NCI-H146 (cell line): ENCODE measurements around the gene OTOA.
A peak's percentile ranks its signal among the peaks of the same experiment; 100 is the strongest.
"Not testable (repeated sequence)": the region's sequence is repeated elsewhere in the genome, so short reads cannot be mapped to it uniquely, and the experiment has no call there.

ENCODE experiments used
- DNase-seq: peaks from one replicate; lab custom pipeline; 2025; lab: John Stamatoyannopoulos, UW

OTOA gene

DNA sequence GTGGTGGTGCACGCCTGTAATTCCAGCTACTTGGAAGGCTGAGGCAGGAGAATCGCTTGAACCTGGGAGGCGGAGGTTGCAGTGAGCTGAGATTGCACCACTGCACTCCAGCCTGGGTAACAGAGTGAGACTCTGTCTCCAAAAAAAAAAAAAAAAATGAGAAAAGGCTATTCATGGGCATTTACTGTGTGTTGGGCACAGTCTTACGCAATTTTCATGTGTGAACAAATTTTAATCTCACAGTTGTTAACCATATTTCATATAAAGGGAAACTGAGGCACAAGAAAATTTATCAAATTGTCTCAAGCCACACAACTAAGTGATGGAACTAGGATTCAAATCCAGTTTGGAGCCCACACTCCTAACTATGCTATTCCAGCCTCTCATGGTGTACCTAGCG is 16.9 kb downstream of the OTOA start:
- DNase-seq: not testable (repeated sequence)

DNA sequence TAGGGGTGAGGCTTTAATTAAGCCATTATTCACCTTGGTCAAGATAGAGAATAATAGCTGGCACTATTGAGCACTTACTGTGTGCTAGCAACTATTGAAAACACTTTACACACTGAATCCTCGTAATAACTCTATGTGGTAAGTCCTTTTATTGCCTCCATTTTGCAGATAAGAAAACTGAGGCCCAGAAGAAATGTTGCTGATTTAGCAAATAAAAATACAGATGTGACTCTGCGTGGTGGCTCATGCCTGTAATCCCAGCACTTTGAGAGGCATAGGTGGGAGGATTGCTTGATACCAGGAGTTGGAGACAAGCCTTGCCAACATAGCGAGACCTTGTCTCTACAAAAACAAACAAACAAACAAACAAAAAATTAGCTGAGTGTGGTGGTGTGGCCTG is 19.4 kb downstream of the OTOA start:
- no peak for DNase-seq

DNA sequence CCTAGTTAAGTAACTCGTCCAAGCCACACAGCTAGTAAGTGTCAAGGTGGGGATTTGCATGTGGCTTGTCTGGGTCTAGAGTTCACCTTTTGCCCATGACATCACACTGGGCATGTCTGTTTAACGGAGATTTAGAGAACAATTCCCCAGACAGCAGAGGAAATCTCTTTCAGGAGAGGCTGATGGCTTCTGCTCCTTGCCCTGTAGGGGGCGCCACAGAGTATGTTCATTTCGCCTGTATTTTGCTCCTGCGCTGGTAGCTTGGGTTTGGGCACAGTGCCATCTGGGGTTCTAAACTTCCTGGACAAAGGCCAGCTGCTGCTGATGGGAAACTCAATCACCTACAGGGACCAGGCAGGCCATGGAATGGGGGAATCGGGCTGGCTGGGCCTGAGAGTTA is 20.4 kb downstream of the OTOA start:
- DNase-seq: no peak

DNA sequence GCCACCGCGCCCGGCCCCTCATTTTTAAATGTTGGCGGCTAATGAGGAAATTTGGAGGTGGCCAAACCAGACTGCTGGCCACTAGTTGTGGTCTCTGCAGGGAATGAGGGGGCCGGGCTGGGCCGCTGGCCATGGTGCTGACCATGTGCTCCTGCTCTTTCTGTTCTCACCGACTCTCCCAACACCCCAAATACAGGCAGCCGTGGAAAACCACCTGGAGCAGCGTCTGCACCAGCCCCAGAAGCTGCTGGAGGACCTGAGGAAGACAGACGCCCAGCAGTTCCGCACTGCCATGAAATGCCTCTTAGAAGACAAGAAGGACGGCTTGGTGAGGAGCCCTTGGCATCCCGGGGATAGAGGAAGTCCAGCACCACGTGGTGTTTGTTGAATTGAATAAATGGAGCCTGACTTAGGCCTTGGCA is 21.3 kb downstream of the OTOA start:
- DNase-seq: no peak

DNA sequence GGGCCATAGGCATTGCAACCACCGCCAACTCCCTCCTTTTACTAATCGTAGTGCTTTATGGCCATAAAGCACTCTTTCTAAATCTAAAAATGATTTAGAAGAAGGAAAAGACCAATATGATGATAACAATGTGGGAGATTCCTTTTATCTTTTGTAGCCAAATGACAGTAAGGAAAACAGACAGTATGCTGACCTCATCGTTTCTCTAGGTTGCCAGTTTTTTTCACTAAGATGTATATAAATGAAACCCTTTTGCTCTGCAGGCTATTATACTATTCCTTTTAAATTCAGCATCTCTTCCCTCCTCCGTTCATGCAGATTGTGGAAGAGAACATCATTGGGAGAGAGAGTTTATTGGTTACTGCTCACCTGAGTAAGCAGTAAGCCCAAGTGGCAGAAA is 25.3 kb downstream of the OTOA start:
- no peak for DNase-seq

DNA sequence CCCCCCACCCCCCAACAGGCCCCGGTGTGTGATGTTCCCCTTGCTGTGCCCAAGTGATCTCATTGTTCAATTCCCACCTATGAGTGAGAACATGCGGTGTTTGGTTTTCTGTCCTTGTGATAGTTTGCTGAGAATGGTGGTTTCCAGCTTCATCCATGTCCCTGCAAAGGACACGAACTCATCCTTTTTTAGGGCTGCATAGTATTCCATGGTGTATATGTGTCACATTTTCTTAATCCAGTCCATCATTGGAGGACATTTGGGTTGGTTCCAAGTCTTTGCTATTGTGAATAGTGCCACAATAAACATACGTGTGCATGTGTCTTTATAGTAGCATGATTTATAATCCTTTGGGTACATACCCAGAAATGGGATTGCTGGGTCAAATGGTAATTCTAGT is 27.2 kb downstream of the OTOA start:
- DNase-seq: not testable (repeated sequence)

DNA sequence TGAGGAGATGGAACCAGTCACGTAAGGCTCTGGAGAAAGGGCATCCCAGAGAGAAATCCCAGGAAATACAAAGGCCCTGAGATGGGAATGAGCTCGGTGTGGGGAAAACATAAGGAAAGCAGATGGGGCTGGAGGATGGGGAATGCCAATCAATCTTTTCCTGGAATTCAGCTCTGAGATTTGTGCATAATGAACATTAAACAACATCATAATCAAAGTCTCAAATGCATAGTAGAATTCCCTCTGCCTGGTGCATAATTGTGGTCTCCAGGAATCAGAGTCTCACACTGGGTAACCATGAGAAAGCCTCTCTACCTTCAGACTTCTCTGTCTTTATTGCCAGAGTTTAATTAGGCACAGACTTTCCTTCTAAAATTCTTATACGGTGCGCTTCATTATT is 30.8 kb downstream of the OTOA start:
- no peak for DNase-seq

DNA sequence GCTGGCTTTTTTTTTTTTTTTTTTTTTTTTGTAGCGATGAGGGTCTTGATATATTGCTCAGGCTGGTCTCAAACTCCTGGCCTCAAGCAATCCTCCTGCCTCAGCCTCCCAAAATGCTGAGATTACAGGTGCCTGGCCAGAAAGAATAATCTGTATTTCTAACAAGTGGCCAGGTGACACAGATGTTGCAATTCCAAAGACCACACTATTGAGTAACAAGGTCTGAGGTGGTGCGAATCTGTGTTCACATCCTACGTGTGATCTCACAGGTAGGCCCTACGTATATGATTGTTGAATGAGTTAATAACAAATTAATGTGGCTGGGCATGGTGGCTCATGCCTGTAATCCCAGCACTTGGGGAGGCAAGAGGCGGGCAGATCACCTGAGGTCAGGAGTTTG is 33.3 kb downstream of the OTOA start:
- DNase-seq: no peak

DNA sequence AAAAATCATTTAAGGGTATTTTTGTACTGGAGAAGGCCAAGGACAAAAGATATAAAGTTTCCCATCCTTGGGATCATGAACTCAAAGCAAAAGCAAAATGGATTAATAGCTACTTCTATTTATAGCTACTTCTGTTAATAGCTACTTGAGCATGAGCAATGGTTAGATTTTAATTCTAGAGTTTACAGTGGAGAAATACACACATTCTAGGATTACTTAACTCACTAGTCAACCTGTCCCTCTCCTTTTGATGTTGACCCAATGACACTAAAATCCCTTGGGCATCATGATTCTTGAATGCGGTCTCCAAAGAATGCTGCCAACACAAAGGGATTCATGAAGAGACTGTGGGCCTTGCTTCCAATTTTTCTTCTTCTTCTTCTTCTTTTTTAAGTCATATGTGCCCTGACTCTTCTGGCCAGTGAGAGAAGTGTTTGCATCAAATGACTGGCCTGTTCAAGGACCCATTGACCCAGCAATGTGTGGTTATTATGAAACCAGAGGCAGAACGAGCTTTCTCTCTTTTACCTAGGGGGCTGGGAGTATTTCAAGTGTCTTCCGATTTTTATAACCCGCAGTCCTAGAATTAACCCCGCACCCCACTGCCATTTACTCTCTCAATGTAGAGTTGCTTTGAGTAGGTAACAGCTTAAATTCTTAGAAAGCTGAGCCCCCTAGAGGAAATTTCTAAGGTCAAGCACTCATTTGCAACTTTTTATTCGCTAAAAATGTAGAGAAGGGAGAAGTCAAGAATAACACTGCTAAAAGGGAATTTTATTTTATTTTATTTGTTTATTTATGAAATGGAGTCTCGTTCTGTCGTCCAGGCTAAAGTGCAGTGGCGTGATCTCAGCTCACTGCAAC is 34.6 kb downstream of the OTOA start:
- DNase-seq: no peak

DNA sequence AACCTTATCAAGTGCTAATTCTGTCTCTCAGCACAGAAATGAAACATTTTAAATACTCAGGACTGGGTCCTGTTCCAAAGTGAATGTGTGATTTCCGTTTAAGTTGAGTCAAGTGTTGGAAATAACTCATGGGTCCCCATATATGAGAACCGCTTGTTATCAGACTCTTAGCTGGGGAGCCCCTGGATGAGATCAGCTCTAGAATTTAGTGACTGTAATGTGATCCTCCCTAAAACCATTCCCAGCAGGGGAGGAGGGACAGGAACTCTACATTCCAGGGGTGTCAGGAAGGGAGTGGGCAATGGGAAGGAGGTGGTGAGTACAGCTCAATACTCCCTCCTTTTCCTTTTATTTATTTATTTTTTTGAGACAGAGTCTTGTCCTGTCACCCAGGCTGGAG is 37.5 kb downstream of the OTOA start:
- DNase-seq: no peak

DNA sequence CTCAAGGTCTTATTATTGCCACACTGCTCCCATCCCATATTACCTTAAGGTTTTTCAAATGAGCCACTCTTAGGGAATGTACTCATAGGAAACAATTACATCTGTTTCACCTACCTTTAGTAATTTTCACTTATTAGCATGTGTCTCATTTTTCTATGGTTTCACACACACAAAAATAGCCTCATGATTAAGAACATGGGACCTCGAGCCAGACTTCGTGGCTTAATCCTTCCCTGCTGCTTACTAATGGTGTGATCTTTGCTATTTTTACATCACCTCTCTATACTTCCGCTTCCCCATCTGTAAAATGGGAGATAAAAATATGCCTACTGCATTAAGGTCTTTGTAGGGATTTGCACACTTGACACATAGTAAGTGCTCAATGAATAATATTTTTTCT is 38.5 kb downstream of the OTOA start:
- no peak for DNase-seq

DNA sequence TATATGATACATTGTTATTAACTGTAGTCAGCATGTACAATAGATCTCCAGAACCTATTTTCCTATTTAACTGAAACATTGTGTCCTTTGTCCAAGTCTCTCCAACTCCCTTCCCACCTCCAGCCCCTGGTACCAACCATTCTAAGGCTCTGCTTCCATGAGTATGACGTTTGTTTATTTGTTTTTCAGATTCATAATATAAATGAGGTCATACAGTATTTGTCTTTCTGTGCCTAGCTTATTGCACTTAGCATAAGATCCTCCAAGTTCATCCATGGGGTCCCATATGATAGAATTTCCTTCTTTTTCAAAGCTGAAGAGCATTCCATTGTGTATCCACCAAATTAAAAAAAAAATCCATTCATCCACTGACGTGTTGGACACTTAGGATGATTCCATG is 39.4 kb downstream of the OTOA start:
- DNase-seq: no peak

DNA sequence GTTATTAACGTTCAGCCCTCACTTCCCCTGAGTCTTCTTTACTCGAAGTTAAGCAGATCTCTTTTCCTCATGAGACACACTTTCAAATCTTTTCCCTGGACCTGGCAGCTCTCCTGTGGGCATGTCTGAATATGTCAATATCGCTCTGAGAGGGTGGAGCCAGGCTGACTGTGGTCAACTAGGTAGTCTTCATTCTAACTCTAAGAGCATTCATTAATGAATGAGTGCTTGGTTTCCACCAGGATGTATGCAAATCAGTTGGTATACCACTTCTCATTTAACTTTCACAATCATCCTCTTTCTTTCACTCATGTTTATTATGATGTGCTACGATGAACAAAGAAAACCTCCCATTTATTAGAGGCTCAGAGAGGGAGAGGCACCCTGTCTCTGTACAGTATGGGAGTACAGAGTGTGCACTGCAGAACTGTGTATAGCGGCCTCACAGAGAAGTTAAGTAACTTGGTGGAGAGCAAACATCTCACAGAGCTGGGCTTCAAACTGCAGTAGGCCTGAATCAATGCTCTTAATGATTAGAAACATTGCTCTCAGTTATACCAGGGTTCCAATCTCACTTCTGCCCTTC is 39.9 kb downstream of the OTOA start:
- no peak for DNase-seq

DNA sequence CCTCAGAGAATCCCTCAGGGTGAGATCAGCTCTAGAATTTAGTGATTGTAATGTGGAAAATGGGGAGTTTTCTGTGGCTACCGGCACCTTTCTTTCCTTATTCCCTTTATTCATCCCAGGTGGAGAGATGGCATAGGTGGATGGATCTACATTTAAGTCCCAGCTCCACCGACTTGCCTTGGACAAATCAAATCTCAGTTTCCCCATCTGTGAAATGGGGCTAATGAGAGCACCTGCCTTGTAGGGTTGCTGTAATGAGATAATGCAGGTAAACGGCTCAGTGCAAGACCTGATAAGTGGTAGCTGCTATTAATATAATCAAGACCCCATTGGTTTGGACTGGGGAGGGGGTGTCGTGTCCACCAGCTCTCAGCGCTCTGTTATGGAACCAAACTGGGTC is 40.5 kb downstream of the OTOA start:
- DNase-seq: no peak

DNA sequence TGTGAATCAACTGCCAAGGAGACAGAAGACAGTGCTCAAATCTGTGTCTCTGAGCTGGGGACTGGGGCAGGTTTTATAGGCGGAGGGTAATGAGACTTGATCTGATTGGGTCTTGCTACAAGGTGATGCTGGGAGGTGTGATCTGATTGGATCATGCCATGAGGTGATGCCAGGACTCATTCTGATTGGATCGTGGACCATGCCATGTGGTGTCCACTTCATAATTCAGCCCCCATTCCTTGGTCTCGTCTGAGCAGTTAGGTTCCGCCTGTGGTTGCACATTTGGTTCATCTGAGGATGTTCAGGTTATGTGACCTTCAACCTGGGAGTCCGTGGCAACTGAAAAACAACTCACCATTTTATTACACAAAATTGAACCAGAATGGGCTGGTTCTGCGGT is 41.0 kb downstream of the OTOA start:
- DNase-seq: no peak

DNA sequence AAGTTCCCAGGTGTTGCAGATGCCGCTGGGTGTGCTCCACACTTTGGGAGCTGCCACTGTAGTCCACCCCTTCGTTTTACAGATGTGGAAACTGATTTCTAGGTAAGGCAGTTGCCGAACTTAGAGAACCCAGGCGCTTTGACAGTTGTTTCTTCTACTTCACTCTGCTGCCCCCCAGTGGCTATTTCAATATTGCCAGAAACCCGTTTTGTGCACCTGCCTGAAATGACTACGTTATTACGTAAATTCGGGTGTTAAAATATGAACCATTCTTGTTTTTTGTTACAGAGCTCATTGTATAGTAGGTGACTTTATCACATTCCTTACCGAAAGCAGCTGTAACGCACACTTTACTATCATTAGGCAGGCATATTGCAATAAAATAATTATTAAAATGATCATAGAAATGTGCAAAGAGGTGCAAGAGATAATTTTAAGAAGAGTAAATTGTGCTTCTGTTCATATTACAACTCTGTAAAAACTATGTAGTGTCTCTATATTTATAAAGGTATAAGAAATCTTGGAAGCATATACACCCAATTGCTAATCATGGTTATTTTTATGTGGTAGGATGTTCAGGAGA is 44.9 kb downstream of the OTOA start:
- peak; percentile 63 for DNase-seq

DNA sequence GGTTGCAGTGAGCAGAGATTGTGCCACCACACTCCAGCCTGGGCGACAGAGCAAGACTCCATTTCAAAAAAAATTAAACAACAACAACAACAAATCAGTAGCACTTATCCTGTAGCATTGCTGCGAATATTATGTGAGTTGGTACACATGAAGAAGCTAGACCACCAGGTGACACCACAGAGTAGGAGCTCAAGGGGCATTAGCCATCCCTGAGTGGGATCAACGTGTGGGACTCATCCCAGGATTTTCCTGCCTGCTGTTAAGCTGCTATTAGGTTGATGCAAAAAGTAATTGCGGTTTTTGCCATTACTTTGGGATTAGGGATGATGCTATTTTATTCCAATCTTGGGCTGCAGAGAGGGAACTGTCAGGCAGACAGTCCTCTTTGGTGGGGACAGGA is 47.2 kb downstream of the OTOA start:
- DNase-seq: no peak

DNA sequence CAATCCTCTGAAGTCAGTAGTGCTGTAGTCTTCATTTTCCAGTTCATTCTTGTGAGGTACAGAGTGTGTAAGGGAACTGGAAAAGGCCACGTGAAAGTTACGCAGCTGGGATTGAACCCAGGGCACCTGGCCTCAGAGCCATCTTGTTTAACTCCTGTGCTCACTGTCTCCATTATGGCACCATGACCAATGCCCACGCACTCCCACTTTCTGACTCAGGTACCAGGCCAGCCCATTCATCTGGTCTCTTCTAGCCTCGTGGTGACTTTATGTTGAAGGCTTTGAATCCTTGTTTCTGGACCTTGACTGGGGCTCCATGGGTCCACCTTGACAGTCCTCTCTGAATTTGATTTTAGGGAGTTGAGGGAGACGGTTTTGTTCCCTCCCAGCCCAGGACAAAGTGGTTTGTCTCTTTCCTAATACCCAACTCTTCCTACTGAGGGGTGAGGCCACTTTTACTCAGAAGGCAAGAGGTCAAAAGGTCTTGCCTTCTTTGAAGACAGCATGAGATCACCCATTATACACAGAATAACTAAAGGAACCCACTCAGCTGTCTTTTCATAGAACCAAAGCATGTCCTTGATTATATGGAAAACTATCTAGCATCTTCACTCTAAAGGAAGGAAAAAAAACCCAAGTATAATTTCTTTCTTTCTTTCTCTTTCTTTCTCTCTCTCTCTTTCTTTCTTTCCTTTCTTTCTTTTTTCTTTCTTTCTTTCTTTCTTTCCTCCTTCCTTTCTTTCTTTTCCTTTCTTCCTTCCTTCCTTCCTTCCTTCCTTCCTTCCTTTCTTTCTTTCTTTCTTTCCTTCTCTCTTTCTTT is 50.0 kb downstream of the OTOA start:
- DNase-seq: no peak

DNA sequence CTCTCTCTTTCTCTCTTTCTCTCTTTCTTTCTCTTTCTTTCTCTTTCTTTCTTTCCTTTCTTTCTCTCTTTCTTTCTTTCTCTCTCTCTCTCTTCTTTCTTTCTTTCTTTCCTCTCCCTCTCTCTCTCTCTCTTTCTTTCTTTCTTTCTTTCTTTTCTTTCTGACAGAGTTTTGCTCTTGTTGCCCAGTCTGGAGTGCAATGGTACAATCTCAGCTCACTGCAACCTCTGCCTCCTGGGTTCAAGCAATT is 50.5 kb downstream of the OTOA start:
- DNase-seq: not testable (repeated sequence)

DNA sequence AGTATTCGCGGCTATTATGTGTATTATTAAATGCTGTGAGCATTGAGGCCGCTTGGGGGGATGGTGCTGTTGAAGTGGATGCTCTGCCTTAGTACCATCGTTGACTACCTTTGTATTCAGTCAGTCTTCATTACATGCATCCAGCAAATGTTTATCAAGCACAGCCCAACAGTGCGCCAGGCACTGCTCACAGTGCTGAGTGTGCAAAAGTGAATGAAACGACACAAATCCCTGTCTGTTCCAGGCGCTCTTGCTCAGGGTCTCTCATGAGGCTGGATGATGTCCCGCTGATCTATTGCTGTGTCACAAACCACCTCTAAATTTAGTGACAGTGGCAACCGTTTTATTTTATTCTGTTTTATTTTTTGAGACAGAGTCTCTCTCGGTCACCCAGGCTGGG is 53.8 kb downstream of the OTOA start:
- no peak for DNase-seq

DNA sequence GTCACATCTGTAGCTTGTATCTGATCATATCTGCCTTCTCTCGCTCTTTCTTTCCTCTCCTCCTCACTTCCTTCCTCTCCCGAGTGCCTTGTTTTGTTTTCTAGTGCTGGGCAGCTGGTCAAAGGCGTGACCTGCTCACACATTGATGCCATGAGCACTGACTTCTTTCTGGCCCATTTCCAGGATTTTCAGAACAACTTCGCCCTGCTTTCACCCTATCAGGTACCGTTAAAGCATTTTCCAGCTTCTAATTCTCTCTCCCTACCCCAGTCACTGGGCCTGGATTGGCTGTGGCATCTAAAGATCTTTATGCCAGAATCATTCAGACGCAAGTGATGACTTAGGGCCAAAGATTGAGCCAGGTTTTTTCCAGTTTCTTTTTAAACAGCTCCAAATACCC is 55.5 kb downstream of the OTOA start:
- DNase-seq: no peak

DNA sequence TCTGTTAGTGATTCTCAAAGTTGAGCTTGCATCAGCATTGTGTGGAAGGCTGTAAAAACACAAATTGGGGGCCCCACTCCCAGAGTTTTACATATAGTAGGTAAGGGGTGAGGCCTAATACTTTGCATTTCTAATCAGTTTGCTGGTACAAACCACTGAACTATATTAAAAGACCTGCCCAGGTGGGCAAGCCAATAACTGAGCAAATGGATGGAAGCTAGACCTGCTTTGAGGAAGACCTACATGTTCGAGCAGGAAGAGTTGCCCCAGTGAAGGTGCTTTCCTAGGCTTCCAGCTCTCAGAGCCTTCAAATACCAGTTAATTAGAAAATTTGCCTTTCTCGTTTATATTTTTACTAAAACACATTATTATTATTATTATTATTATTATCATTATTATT is 56.8 kb downstream of the OTOA start:
- DNase-seq: no peak
